CD4-positive, CD25-positive, alpha-beta regulatory T cell (primary cell): ENCODE data around the gene PXDC1. TPM values are rescaled to one million over a fixed set of nuclear protein-coding genes. Genes with fewer than 3 reads are reported as not detected.
"Not testable (repeated sequence)": the region's sequence is repeated elsewhere in the genome, so short reads cannot be mapped to it uniquely, and the experiment has no call there.

Experiments
- ATAC-seq, 2 donors: fragments of 150-1000 bp; cut with Tn5 transposase; one replicate each; pipeline ENCODE4 v1.10.0; 2021; ENCODE audit warnings: low read depth in 2 of 2, moderate number of reproducible peaks in 2 of 2, moderate library complexity in 1 of 2
- DNase-seq, 3 donors: peaks; one replicate each; pipeline versions ENCODE4 v3.0.0 to v3.0.0-alpha.2; 2012 to 2022; ENCODE audit warnings: mixed read lengths in 1 of 3
- H3K27ac ChIP-seq: one replicate; pipeline ENCODE4 v1.7.0; 2013; ENCODE audit warnings: mild to moderate bottlenecking, low read length; ENCODE audit not compliant: insufficient read depth, poor library complexity, severe bottlenecking
- H3K27me3 ChIP-seq: one replicate; pipeline ENCODE4 v1.7.0; 2013; ENCODE audit warnings: low read length; ENCODE audit not compliant: control insufficient read depth, insufficient read depth
- H3K36me3 ChIP-seq: one replicate; pipeline ENCODE4 v1.7.0; 2013; ENCODE audit warnings: mild to moderate bottlenecking, low read length, moderate library complexity; ENCODE audit not compliant: control insufficient read depth, insufficient read depth
- H3K4me1 ChIP-seq: 2 replicates; pipeline ENCODE4 v1.7.0; 2013; ENCODE audit warnings: mild to moderate bottlenecking, low read length; ENCODE audit not compliant: insufficient read depth, control insufficient read depth, poor library complexity, severe bottlenecking
- H3K4me3 ChIP-seq: one replicate; pipeline ENCODE4 v1.7.0; 2013; ENCODE audit warnings: low read depth, mild to moderate bottlenecking, low read length, moderate library complexity
- H3K9me3 ChIP-seq, 2 experiments: 1 replicate in 1 of 2; 2 replicates in 1 of 2; pipeline ENCODE4 v1.7.0; 2013; ENCODE audit warnings: low read length in 2 of 2, mild to moderate bottlenecking in 1 of 2, moderate library complexity in 1 of 2; ENCODE audit not compliant: control insufficient read depth in 2 of 2
- H3K27ac Mint-ChIP-seq, 3 donors: one replicate each; pipeline ENCODE4 v1.8.0; 2020 to 2022; ENCODE audit warnings: mild to moderate bottlenecking in 3 of 3, mixed read lengths in 3 of 3, moderate library complexity in 2 of 3
- H3K27me3 Mint-ChIP-seq: one replicate; pipeline ENCODE4 v1.8.0; 2022; ENCODE audit warnings: mild to moderate bottlenecking, mixed read lengths
- H3K36me3 Mint-ChIP-seq: one replicate; pipeline ENCODE4 v1.8.0; 2020; ENCODE audit warnings: mixed read lengths
- H3K4me1 Mint-ChIP-seq, 4 donors: one replicate each; pipeline ENCODE4 v1.8.0; 2020 to 2022; ENCODE audit warnings: mixed read lengths in 4 of 4, mild to moderate bottlenecking in 1 of 4
- H3K4me3 Mint-ChIP-seq, 4 donors: one replicate each; pipeline ENCODE4 v1.8.0; 2020 to 2022; ENCODE audit warnings: mild to moderate bottlenecking in 4 of 4, mixed read lengths in 4 of 4, moderate library complexity in 3 of 4
- H3K9me3 Mint-ChIP-seq, 7 donors: one replicate each; pipeline ENCODE4 v1.8.0; 2020 to 2022; ENCODE audit warnings: mixed read lengths in 7 of 7, mild to moderate bottlenecking in 3 of 7, moderate library complexity in 2 of 7
- polyA plus RNA-seq, 4 donors: library from polyadenylated mRNA; unstranded; fragments of 300-500 nt; fragmentation: Illumina TruSeq; gene quantifications; one replicate each; pipeline ENCODE4 v1.2.3, GENCODE V29; 2021
- total RNA-seq: library from RNA; stranded (reverse); gene quantifications from one replicate; pipeline ENCODE4 v1.2.3, GENCODE V29; 2022

The PXDC1 gene
- total and polyA plus RNA-seq, 5 donors from 2014 or later: 1.1 TPM; not detected in 4

- Histone ChIP-seq H3K9me3 (no peaks in the 10 kb centered on the region), H3K4me1 (no peaks in the 10 kb centered on the region), H3K36me3 (no peaks in the 10 kb centered on the region), H3K27me3 (peaks cover 9% of the 10 kb centered on the region), H3K27ac (no peak overlapping the region), H3K4me3 (no peak overlapping the region)
- H3K27me3 Mint-ChIP-seq: peaks cover 44% of the 10 kb centered on the region
- no peaks in the 10 kb centered on the region for H3K36me3 Mint-ChIP-seq
- no peak for ATAC-seq
- H3K27ac Mint-ChIP-seq: no peak overlapping the region
- DNase-seq: no peak
- no peaks in the 10 kb centered on the region for H3K4me1 Mint-ChIP-seq
- H3K4me3 Mint-ChIP-seq: no peak overlapping the region
- H3K9me3 Mint-ChIP-seq: no peaks in the 10 kb centered on the region
Measured at GRCh38 chr6:3687847-3688246, 63.7 kb downstream of the PXDC1 start.

DNA sequence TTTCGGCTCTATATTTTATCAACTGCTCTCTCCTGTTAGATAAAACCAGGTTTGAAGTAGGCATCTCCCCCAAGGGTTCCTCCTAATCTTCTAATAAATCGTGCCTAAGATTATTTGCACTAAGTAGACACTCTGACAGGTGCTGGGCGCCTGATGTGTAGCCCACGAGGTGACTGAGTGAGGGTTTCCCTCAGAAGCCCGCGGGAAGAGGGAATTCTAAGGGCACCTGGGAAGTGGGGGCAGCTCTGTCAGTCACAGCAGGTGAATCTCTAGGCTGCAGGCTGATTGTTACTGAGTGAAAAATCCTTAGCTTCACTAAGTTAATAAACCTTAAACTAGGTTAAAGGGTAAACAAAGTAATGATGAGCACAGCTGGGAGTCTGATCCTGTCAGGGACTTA is 68.2 kb downstream of the PXDC1 start:
- H3K27ac Mint-ChIP-seq: no peak overlapping the region
- Histone ChIP-seq H3K4me1 (no peaks in the 10 kb centered on the region), H3K4me3 (no peak overlapping the region), H3K27me3 (peaks cover 11% of the 10 kb centered on the region), H3K9me3 (peaks cover 0 to 2% of the 10 kb centered on the region in 2 experiments), H3K27ac (no peak overlapping the region), H3K36me3 (no peaks in the 10 kb centered on the region)
- H3K36me3 Mint-ChIP-seq: no peaks in the 10 kb centered on the region
- no peaks in the 10 kb centered on the region for H3K4me1 Mint-ChIP-seq
- H3K27me3 Mint-ChIP-seq: peaks cover 38% of the 10 kb centered on the region
- DNase-seq (no peak), ATAC-seq (no peak)
- peaks cover 0 to 5% (median 3%) of the 10 kb centered on the region in 7 donors for H3K9me3 Mint-ChIP-seq
- no peak overlapping the region for H3K4me3 Mint-ChIP-seq

DNA sequence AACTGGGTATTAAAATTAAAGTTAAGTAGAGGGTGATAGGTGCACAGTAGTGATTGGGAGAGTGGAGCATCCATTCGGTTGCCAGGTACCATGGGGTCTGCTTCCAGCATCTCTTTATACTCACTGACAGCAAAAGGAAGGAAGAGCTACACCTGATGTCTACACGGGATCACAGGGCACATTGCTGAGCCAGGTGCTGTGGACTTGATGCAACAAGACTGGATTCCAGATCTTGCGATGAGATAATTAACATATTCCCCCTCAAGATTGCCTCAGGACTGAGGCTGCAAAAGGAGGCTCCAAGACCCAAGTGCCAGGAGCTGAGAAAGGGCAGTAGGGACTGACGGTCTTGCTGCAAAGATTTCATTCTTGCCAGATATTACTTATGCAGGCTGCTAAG is 72.6 kb downstream of the PXDC1 start:
- DNase-seq (no peak), ATAC-seq (no peak)
- H3K9me3 Mint-ChIP-seq: peaks cover 0 to 9% (median 5%) of the 10 kb centered on the region in 7 donors
- Histone ChIP-seq H3K27ac (no peak overlapping the region), H3K36me3 (no peaks in the 10 kb centered on the region), H3K4me1 (no peaks in the 10 kb centered on the region), H3K4me3 (no peak overlapping the region), H3K9me3 (peaks cover 0 to 2% of the 10 kb centered on the region in 2 experiments), H3K27me3 (peaks cover 5% of the 10 kb centered on the region)
- H3K4me3 Mint-ChIP-seq: no peak overlapping the region
- peaks cover 23% of the 10 kb centered on the region for H3K27me3 Mint-ChIP-seq
- H3K27ac Mint-ChIP-seq: no peak overlapping the region
- H3K4me1 Mint-ChIP-seq: no peaks in the 10 kb centered on the region
- no peaks in the 10 kb centered on the region for H3K36me3 Mint-ChIP-seq

GRCh38 chr6:3677751-3678150 is 73.8 kb downstream of the PXDC1 start:
- not testable (repeated sequence) for H3K4me3 ChIP-seq, H3K9me3 Mint-ChIP-seq, DNase-seq, H3K4me1 Mint-ChIP-seq, H3K9me3 ChIP-seq, ATAC-seq, H3K36me3 ChIP-seq, H3K27me3 ChIP-seq, H3K4me3 Mint-ChIP-seq, H3K36me3 Mint-ChIP-seq, H3K27ac Mint-ChIP-seq, H3K4me1 ChIP-seq, H3K27ac ChIP-seq
- H3K27me3 Mint-ChIP-seq: peaks cover 27% of the 10 kb centered on the region

GRCh38 chr6:3677351-3677750 is 74.2 kb downstream of the PXDC1 start:
- H3K27ac ChIP-seq, H3K27me3 ChIP-seq, H3K4me1 Mint-ChIP-seq, DNase-seq, H3K4me1 ChIP-seq, H3K27ac Mint-ChIP-seq, H3K36me3 ChIP-seq, H3K4me3 Mint-ChIP-seq, H3K4me3 ChIP-seq, ATAC-seq, H3K9me3 ChIP-seq, H3K9me3 Mint-ChIP-seq, H3K36me3 Mint-ChIP-seq: not testable (repeated sequence)
- peaks cover 28% of the 10 kb centered on the region for H3K27me3 Mint-ChIP-seq

Other genes starting within 250 kb of the PXDC1 start
- 6.0 TPM for gene FAM50B, start 97.7 kb upstream of the PXDC1 start, total RNA-seq
- gene FAM50B, start 97.7 kb upstream of the PXDC1 start, polyA plus RNA-seq: 10 to 100 TPM; 17.3 to 23.8 (median 21.8) TPM